ENCODE data around the gene BACE2. TPM values are rescaled to one million over a fixed set of nuclear protein-coding genes. Genes with fewer than 3 reads are reported as not detected.

Gene BACE2
- total RNA-seq, 2 experiments from 2014 or later, result not detected

DNA sequence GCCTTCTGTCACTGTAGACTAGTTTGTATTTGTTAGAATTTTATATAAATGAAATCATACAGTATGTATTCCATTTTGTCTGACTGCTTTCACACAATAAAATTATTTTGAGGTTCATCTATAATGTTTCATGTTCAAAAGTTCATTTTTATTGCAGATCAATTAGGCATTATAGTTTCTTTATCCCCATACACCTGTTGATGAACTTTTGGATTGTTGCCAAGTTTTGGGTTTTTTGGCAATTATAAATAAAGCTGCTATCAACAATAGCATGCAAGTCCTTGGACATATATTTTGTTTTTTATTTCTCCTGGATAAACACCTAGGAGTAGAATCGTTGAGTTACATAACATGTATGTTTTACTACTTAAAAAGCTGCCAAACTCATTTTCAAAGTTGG is 101.6 kb downstream of the BACE2 start:
- no peak for DNase-seq (ENCODE audit: low spot score)
- CTCF ChIA-PET (ENCODE audit: unreplicated experiment), result no interaction called here
- H3K79me2 ChIP-seq (ENCODE audit: insufficient read depth, low read depth, low read length), result no peaks in the 10 kb centered on the region
- no peak overlapping the region for H3K4me3 ChIP-seq (ENCODE audit: low read depth, low read length, poor library complexity, severe bottlenecking)
- no peaks in the 10 kb centered on the region for H4K20me1 ChIP-seq (ENCODE audit: insufficient read depth, low read length)
- H3K36me3 ChIP-seq (ENCODE audit: insufficient read depth, low read length), result no peaks in the 10 kb centered on the region
- TF ChIP-seq CTCF (conservative IDR thresholded peaks at IDR 0.05; ENCODE audit: low read length) (no peak), EZH2phosphoT487 (IDR thresholded peaks at IDR 0.05; ENCODE audit: borderline replicate concordance, low read depth, low read length) (no peak)
- intact Hi-C loops (cut with micrococcal nuclease; ENCODE audit: unreplicated experiment), result no loop called here
- H3K4me1 ChIP-seq (ENCODE audit: insufficient read depth, low read length, poor library complexity, severe bottlenecking), result no peaks in the 10 kb centered on the region
- no TSS peak for BruUV-seq (replicated peaks)
- no peak overlapping the region for H3K27ac ChIP-seq (ENCODE audit: low read depth, low read length, poor library complexity, severe bottlenecking)
- no peak overlapping the region for H3K4me2 ChIP-seq (ENCODE audit: low read length)
- no peak overlapping the region for H2AFZ ChIP-seq (ENCODE audit: low read length)
- H3K9me2 ChIP-seq (ENCODE audit: insufficient read depth, low read length), result no peaks in the 10 kb centered on the region
- peaks cover 6% of the 10 kb centered on the region; the same call in 1 of the 2 replicates for H3K9me3 ChIP-seq (ENCODE audit: low read length)
- POLR2A ChIA-PET, result no interaction called here

GRCh38 chr21:41277196-41277595 is 109.2 kb downstream of the BACE2 start:
- TF ChIP-seq EZH2phosphoT487 (IDR thresholded peaks at IDR 0.05; ENCODE audit: borderline replicate concordance, low read depth, low read length), result no peak
- no peak for TF ChIP-seq CTCF (conservative IDR thresholded peaks at IDR 0.05; ENCODE audit: low read length)
- intact Hi-C loops (cut with micrococcal nuclease; ENCODE audit: unreplicated experiment), result no loop called here
- H3K9me2 ChIP-seq (ENCODE audit: insufficient read depth, low read length), result no peaks in the 10 kb centered on the region
- H3K79me2 ChIP-seq (ENCODE audit: insufficient read depth, low read depth, low read length), result no peaks in the 10 kb centered on the region
- H4K20me1 ChIP-seq (ENCODE audit: insufficient read depth, low read length), result no peaks in the 10 kb centered on the region
- no peaks in the 10 kb centered on the region for H3K4me1 ChIP-seq (ENCODE audit: insufficient read depth, low read length, poor library complexity, severe bottlenecking)
- H2AFZ ChIP-seq (ENCODE audit: low read length), result no peak overlapping the region
- no peaks in the 10 kb centered on the region for H3K36me3 ChIP-seq (ENCODE audit: insufficient read depth, low read length)
- no peak for DNase-seq (ENCODE audit: low spot score)
- H3K4me2 ChIP-seq (ENCODE audit: low read length), result no peak overlapping the region
- POLR2A ChIA-PET, result no interaction called here
- CTCF ChIA-PET (ENCODE audit: unreplicated experiment), result no interaction called here
- peaks cover 3% of the 10 kb centered on the region; the same call in 1 of the 2 replicates for H3K9me3 ChIP-seq (ENCODE audit: low read length)
- no peak overlapping the region for H3K27ac ChIP-seq (ENCODE audit: low read depth, low read length, poor library complexity, severe bottlenecking)
- no peak overlapping the region for H3K4me3 ChIP-seq (ENCODE audit: low read depth, low read length, poor library complexity, severe bottlenecking)
- BruUV-seq (replicated peaks), result no TSS peak

DNA sequence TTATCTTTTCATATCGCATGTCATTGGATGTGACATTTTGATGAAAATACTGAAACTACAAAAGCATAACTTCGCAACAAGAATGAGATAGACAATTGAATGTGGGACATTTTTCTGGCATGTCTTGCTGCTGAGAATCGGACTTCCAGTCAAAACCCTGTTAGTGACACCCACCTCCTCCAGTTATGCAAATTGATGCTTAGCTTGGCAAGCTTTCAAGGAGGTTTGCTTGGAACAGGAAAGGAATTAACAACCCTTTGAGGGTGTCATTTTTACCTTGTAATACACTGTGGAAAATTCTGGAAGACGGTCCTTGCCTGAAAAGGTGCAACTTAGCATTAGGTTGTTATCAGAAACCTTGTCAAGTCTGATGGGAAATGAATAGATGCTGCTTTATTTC is 109.9 kb downstream of the BACE2 start:
- TF ChIP-seq EZH2phosphoT487 (IDR thresholded peaks at IDR 0.05; ENCODE audit: borderline replicate concordance, low read depth, low read length) (no peak), CTCF (conservative IDR thresholded peaks at IDR 0.05; ENCODE audit: low read length) (no peak)
- no peak for DNase-seq (ENCODE audit: low spot score)
- no peaks in the 10 kb centered on the region for H3K9me3 ChIP-seq (ENCODE audit: low read length)
- no peaks in the 10 kb centered on the region for H3K9me2 ChIP-seq (ENCODE audit: insufficient read depth, low read length)
- no peaks in the 10 kb centered on the region for H3K79me2 ChIP-seq (ENCODE audit: insufficient read depth, low read depth, low read length)
- intact Hi-C loops (cut with micrococcal nuclease; ENCODE audit: unreplicated experiment), result no loop called here
- no peak overlapping the region for H2AFZ ChIP-seq (ENCODE audit: low read length)
- H4K20me1 ChIP-seq (ENCODE audit: insufficient read depth, low read length), result no peaks in the 10 kb centered on the region
- H3K4me3 ChIP-seq (ENCODE audit: low read depth, low read length, poor library complexity, severe bottlenecking), result no peak overlapping the region
- H3K36me3 ChIP-seq (ENCODE audit: insufficient read depth, low read length), result no peaks in the 10 kb centered on the region
- H3K4me2 ChIP-seq (ENCODE audit: low read length), result no peak overlapping the region
- no TSS peak for BruUV-seq (replicated peaks)
- H3K4me1 ChIP-seq (ENCODE audit: insufficient read depth, low read length, poor library complexity, severe bottlenecking), result no peaks in the 10 kb centered on the region
- H3K27ac ChIP-seq (ENCODE audit: low read depth, low read length, poor library complexity, severe bottlenecking), result no peak overlapping the region
- ChIA-PET CTCF (ENCODE audit: unreplicated experiment) (no interaction called here), POLR2A (no interaction called here)

All from OCI-LY7 (cell line).